NCI-H1092 (cell line): ENCODE measurements around the gene ZFP3.
"Not testable (repeated sequence)": the region's sequence is repeated elsewhere in the genome, so short reads cannot be mapped to it uniquely, and the experiment has no call there.

Source experiments
- DNase-seq: peaks from one replicate; lab custom pipeline; 2025; lab: John Stamatoyannopoulos, UW

Gene ZFP3

DNA sequence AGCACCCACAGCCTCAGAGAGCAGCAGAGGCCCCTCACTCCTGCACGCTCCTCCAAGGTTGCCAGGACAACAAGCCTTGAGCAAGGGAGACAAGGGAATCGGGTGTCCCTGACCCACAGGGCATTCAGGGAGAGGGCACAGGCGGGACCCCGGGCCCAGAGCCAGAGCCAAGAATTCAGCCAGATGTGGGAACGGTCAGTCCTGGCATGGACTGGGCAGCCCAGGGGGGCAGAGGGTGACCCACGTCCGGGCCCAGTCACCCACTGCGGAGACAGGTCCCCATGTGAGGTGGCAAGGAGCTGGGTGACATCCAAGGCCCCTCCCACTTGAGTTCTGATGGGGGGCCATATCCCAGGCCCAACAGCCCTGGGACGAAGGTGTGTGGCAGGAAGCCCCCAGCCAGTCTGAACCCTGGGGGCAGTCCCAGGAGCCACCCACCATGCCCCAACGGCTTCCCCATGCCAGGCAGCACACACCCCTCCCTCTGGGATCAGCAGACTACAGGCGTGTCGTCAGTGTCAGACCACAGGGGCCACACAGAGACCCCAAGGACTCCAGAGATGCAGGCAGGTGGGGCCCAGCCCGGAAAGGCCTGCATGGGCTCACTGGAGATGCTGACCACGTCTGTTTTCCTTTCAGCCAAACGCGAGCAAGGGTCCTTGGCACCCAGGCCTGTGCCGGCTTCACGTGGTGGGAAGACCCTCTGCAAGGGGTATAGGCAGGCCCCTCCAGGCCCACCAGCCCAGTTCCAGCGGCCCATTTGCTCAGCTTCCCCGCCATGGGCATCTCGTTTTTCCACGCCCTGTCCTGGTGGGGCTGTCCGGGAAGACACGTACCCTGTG, 60.6 kb downstream of the ZFP3 start:
- no peak for DNase-seq

DNA sequence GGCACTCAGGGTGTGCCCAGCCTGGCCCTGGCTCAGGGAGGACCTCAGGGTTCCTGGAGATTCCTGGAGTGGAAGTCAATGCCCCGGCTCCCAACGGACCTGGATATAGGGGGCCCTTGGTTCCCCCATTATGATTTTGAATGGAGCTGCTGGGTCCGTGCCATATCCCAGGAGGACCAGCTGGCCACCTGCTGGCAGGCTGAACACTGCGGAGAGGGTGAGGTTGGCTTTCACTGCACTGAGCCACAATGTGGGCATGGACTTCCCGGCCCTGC, 61.1 kb downstream of the ZFP3 start:
- DNase-seq, result no peak

GRCh38 chr17:5142877-5143276, 64.6 kb downstream of the ZFP3 start:
- DNase-seq, result not testable (repeated sequence)
